H1 (cell line): ENCODE measurements around the gene SIX3. TPM values are rescaled to one million over a fixed set of nuclear protein-coding genes. Genes with fewer than 3 reads are reported as not detected.
A peak's percentile ranks its signal among the peaks of the same experiment; 100 is the strongest.

Experiments used
- EZH2 ChIP-seq: fragments of 200-600 bp; sonication (generic); IDR thresholded peaks from 2 replicates; pipeline ENCODE4 v1.7.1; 2012; ENCODE audit warnings: low read depth, mild to moderate bottlenecking, moderate library complexity, low read length, inconsistent platforms; ENCODE audit not compliant: severe bottlenecking
- FOSL1 ChIP-seq: IDR thresholded peaks from 2 replicates; pipeline ENCODE4 v1.6.1; 2011; ENCODE audit warnings: mild to moderate bottlenecking, low read depth, low read length, moderate library complexity; ENCODE audit not compliant: insufficient read depth
- HDAC2 ChIP-seq, 2 experiments: fragments of 300-600 bp in 1 of 2; sonication (generic) in 1 of 2; IDR thresholded peaks; 2 replicates each; pipeline ENCODE4 v1.6.1; 2011 to 2012; ENCODE audit warnings: low read depth in 2 of 2, low read length in 2 of 2, mild to moderate bottlenecking in 2 of 2, moderate library complexity in 2 of 2, borderline replicate concordance in 1 of 2, inconsistent platforms in 1 of 2
- HDAC6 ChIP-seq: IDR thresholded peaks from one replicate; pipeline ENCODE4 v1.7.1; 2012; ENCODE audit warnings: low read depth, mild to moderate bottlenecking, inconsistent platforms, low read length, moderate library complexity
- JUN ChIP-seq: IDR thresholded peaks from 2 replicates; pipeline ENCODE4 v1.6.1; 2011; ENCODE audit warnings: low read depth, mild to moderate bottlenecking, improper control_type of control experiment, low read length
- JUND ChIP-seq: IDR thresholded peaks from 2 replicates; pipeline ENCODE4 v1.6.1; 2011; ENCODE audit warnings: mild to moderate bottlenecking, improper control_type of control experiment, low read length
- KDM1A ChIP-seq: fragments of 200-600, 300-600 bp; sonication (generic); IDR thresholded peaks from 2 replicates; pipeline ENCODE4 v1.7.1; 2016; ENCODE audit warnings: mild to moderate bottlenecking, low read length, borderline replicate concordance
- MAFK ChIP-seq: IDR thresholded peaks from 2 replicates; pipeline ENCODE4 v1.6.1; 2012; ENCODE audit warnings: low read depth, mild to moderate bottlenecking, improper control_type of control experiment, low read length
- PHF8 ChIP-seq: fragments of 200-600 bp; sonication (generic); conservative IDR thresholded peaks from 2 replicates; pipeline ENCODE4 v1.7.1; 2012; ENCODE audit warnings: low read depth, mild to moderate bottlenecking, inconsistent platforms, low read length, moderate library complexity
- POLR2A ChIP-seq, 2 experiments: IDR thresholded peaks; 1 replicate in 1 of 2; 2 replicates in 1 of 2; pipeline ENCODE4 v1.6.1; 2011; ENCODE audit warnings: low read depth in 2 of 2, low read length in 2 of 2, mild to moderate bottlenecking in 2 of 2; ENCODE audit errors: control extremely low read depth in 1 of 2
- RNF2 ChIP-seq: fragments of 200-900, 300-1000 bp; sonication (generic); IDR thresholded peaks from 2 replicates; pipeline ENCODE4 v1.7.1; 2016; ENCODE audit warnings: borderline replicate concordance, low read depth, mild to moderate bottlenecking, antibody characterized with exemption, low read length; ENCODE audit not compliant: poor library complexity, severe bottlenecking; ENCODE audit errors: missing control alignments
- RXRA ChIP-seq: IDR thresholded peaks from 2 replicates; pipeline ENCODE4 v1.6.1; 2011; ENCODE audit warnings: low read depth, mild to moderate bottlenecking, low read length, moderate library complexity; ENCODE audit not compliant: insufficient read depth
- SIX5 ChIP-seq: IDR thresholded peaks from 2 replicates; pipeline ENCODE4 v1.6.1; 2011; ENCODE audit warnings: mild to moderate bottlenecking, low read depth, low read length
- SP4 ChIP-seq: IDR thresholded peaks from 2 replicates; pipeline ENCODE4 v1.6.1; 2012; ENCODE audit warnings: low read length, inconsistent platforms
- SUZ12 ChIP-seq: fragments of 200-600 bp; sonication (generic); IDR thresholded peaks from 2 replicates; pipeline ENCODE4 v1.6.1; 2012; ENCODE audit warnings: mild to moderate bottlenecking, inconsistent platforms, low read length, moderate library complexity, mixed read lengths
- TCF12 ChIP-seq: IDR thresholded peaks from 2 replicates; pipeline ENCODE4 v1.6.1; 2011; ENCODE audit warnings: low read depth, mild to moderate bottlenecking, low read length
- TEAD4 ChIP-seq: IDR thresholded peaks from 2 replicates; pipeline ENCODE4 v1.6.1; 2012; ENCODE audit warnings: low read depth, low read length, inconsistent platforms, mixed read lengths
- YY1 ChIP-seq: IDR thresholded peaks from 2 replicates; pipeline ENCODE4 v1.6.1; 2011; ENCODE audit warnings: low read depth, mild to moderate bottlenecking, low read length
- polyA plus RNA-seq, 7 experiments: library from polyadenylated mRNA; depleted of rRNA in 3 of 7; stranded (reverse) in 5 of 7; unstranded in 2 of 7; fragments of >200 nt in 5 of 7; fragments of 200-250 nt in 2 of 7; gene quantifications; 1 replicate in 5 of 7; 2 replicates in 1 of 7; 4 replicates in 1 of 7; pipeline versions ENCODE4 v1.2.1 to v1.2.3, GENCODE V29; 2011 to 2013; ENCODE audit warnings: missing spikeins in 2 of 7, mixed read lengths in 2 of 7
- total RNA-seq: library from RNA; stranded (reverse); fragmentation: NEBNext Ultra II Directional; extraction: Animal tissue kit (Norgen Biotek cat#: 25700); gene quantifications from 2 replicates; pipeline ENCODE4 v1.2.1, GENCODE V29; 2021

The SIX3 gene
- total and polyA plus RNA-seq, 2 of the 8 experiments (the other 6 are each of a cell fraction or from before 2014, with no cell fraction given), result 0.02 to 0.19 TPM

DNA sequence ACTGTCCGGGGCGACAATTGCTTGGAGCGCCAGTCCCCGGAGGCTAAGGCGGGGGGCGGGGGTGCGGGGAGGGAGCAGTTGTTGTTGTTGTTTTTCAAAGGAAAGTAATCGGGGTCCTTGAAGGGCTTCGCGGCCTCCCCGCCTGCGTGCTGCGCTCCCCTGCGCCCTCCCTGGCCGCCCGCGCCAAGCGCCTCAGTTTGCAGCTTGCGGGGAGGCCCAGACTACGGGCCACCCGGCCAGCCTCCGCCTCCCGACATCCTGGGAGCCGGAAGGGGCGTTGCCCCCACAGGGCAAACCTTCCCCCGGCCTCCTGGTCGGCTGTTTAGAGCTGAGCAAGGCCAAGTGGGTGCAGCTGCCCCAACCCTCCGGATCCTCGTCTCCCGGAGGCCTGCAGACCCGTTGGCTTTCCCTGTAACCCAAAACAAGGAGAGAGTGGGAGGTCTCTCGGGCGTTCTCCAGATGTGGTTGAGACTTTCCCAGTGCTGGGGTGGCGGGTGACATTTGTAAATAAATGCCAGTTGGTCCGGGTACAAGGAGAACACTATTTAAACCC lies 3.7 kb upstream of the SIX3 start (continued):
- TF ChIP-seq RNF2 (peak; percentile 18), EZH2 (no peak), KDM1A (no peak), JUN (no peak), PHF8 (no peak), SIX5 (no peak), POLR2A (IDR thresholded peaks at IDR 0.05; ENCODE audit: control extremely low read depth in 1 of 2, low read depth in 2 of 2, low read length in 2 of 2) (no peak), SP4 (no peak), TCF12 (no peak), YY1 (peak; percentile 52; the same call in 1 of the 2 replicates), FOSL1 (no peak), MAFK (no peak), HDAC2 (IDR thresholded peaks at IDR 0.05; ENCODE audit: borderline replicate concordance in 1 of 2, low read depth in 2 of 2, low read length in 2 of 2) (no peak; a peak in 1 of 4 replicates), RXRA (no peak), JUND (no peak), SUZ12 (peak; percentile 17; the same call in 1 of the 2 replicates), HDAC6 (no peak), TEAD4 (no peak)
- TF ChIP-seq, all 59 proteins: peak for 11
